Fibroblast of lung (primary cell): ENCODE results near the gene MYL10. TPM values are rescaled to one million over a fixed set of nuclear protein-coding genes. Genes with fewer than 3 reads are reported as not detected.
A peak's percentile ranks its signal among the peaks of the same experiment; 100 is the strongest.

Source experiments
- DNase-seq, 2 donors: peaks; one replicate each; pipeline versions ENCODE4 v3.0.0 to v3.0.0-alpha.2; 2010; ENCODE audit warnings: low read depth in 2 of 2
- H2AFZ ChIP-seq: 2 replicates; pipeline ENCODE4 v1.5.1; 2012; ENCODE audit warnings: low read length, control low read depth, inconsistent platforms
- H3K27ac ChIP-seq: 2 replicates; pipeline ENCODE4 v1.5.1; 2011; ENCODE audit warnings: low read length, control low read depth; ENCODE audit not compliant: insufficient read depth
- H3K27me3 ChIP-seq: 2 replicates; pipeline ENCODE4 v1.5.1; 2011; ENCODE audit warnings: mild to moderate bottlenecking, low read length; ENCODE audit not compliant: control insufficient read depth, insufficient read depth
- H3K36me3 ChIP-seq: 2 replicates; pipeline ENCODE4 v1.5.1; 2011; ENCODE audit warnings: low read length; ENCODE audit not compliant: control insufficient read depth, insufficient read depth
- H3K4me1 ChIP-seq: 2 replicates; pipeline ENCODE4 v1.5.1; 2011; ENCODE audit warnings: low read length; ENCODE audit not compliant: control insufficient read depth, insufficient read depth; ENCODE audit errors: extremely low read depth
- H3K4me2 ChIP-seq: 2 replicates; pipeline ENCODE4 v1.5.1; 2011; ENCODE audit warnings: low read length, control low read depth; ENCODE audit not compliant: insufficient read depth; ENCODE audit errors: extremely low read depth
- H3K4me3 ChIP-seq, 4 experiments: fragments of 200-600 bp in 1 of 4; sonication (generic) in 1 of 4; replicated peaks in 1 of 4; 2 replicates each; pipeline ENCODE4 v1.5.1; 2011 to 2016; ENCODE audit warnings: low read length in 4 of 4, low read depth in 3 of 4, mild to moderate bottlenecking in 3 of 4, control low read depth in 2 of 4, inconsistent platforms in 1 of 4, mixed read lengths in 1 of 4; ENCODE audit not compliant: insufficient read depth in 1 of 4; ENCODE audit errors: control extremely low read depth in 1 of 4
- H3K79me2 ChIP-seq: 2 replicates; pipeline ENCODE4 v1.5.1; 2012; ENCODE audit warnings: mild to moderate bottlenecking, low read length, inconsistent platforms; ENCODE audit not compliant: control insufficient read depth, insufficient read depth
- H3K9ac ChIP-seq: 2 replicates; pipeline ENCODE4 v1.5.1; 2011; ENCODE audit warnings: mild to moderate bottlenecking, low read length, control low read depth; ENCODE audit not compliant: insufficient read depth
- H3K9me3 ChIP-seq: 2 replicates; pipeline ENCODE4 v1.5.1; 2012; ENCODE audit warnings: low read depth, low read length; ENCODE audit not compliant: control insufficient read depth, insufficient read depth
- H4K20me1 ChIP-seq: 2 replicates; pipeline ENCODE4 v1.5.1; 2011; ENCODE audit warnings: low read length; ENCODE audit not compliant: control insufficient read depth, insufficient read depth; ENCODE audit errors: extremely low read depth
- CTCF ChIP-seq, 2 donors: IDR thresholded peaks in 1 of 2; conservative IDR thresholded peaks in 1 of 2; 1 replicate in 1 of 2; 2 replicates in 1 of 2; pipeline ENCODE4 v1.5.1; 2011 to 2012; ENCODE audit warnings: low read length in 2 of 2, control low read depth in 1 of 2, inconsistent platforms in 1 of 2, low read depth in 1 of 2, mild to moderate bottlenecking in 1 of 2
- EZH2 ChIP-seq: IDR thresholded peaks from 2 replicates; pipeline ENCODE4 v1.5.1; 2012; ENCODE audit warnings: low read length, control low read depth, mild to moderate bottlenecking; ENCODE audit errors: missing control alignments
- polyA minus RNA-seq: library from RNA; depleted of rRNA, polyadenylated mRNA; stranded (reverse); fragments of >200 nt; gene quantifications from 2 replicates; pipeline ENCODE4 v1.2.3, GENCODE V29; 2011; ENCODE audit warnings: low replicate concordance
- polyA plus RNA-seq, 2 donors: library from polyadenylated mRNA; depleted of rRNA in 1 of 2; stranded (reverse) in 1 of 2; unstranded in 1 of 2; fragments of >200 nt; gene quantifications; 2 replicates each; pipeline ENCODE4 v1.2.1, GENCODE V29; 2011 to 2012; ENCODE audit warnings: missing spikeins in 1 of 2
- total RNA-seq: library from RNA; depleted of rRNA; stranded (reverse); fragments of >200 nt; gene quantifications from 2 replicates; pipeline ENCODE4 v1.2.1, GENCODE V29; 2014

MYL10 gene
- not detected in 2 replicates for total RNA-seq
- polyA plus RNA-seq = not detected in 2 replicates
- not detected in 2 replicates for polyA plus RNA-seq (2012)
- polyA minus RNA-seq = not detected in 2 replicates

- Histone ChIP-seq H3K9ac (no peak within 1 kb of the TSS), H3K4me1 (no peaks in the 10 kb centered on the region), H3K4me2 (no peak within 1 kb of the TSS), H3K27me3 (no peaks in the 10 kb centered on the region), H3K79me2 (no peaks in the 10 kb centered on the region), H3K36me3 (no peaks in the 10 kb centered on the region), H3K27ac (no peak within 1 kb of the TSS), H4K20me1 (no peaks in the 10 kb centered on the region), H3K4me3 (no peak within 1 kb of the TSS), H2AFZ (no peak within 1 kb of the TSS), H3K9me3 (no peaks in the 10 kb centered on the region)
- TF ChIP-seq CTCF (conservative IDR thresholded peaks at IDR 0.05 in 1 of 2, IDR thresholded peaks at IDR 0.05 in 1 of 2; ENCODE audit: low read depth in 1 of 2, low read length in 2 of 2) (no peak), EZH2 (no peak)
- no peak for DNase-seq
Measured at GRCh38 chr7:101629171-101629570, at the start of gene MYL10. TSS of gene MYL10 (minus strand) at chr7:101629296. CDS start at chr7:101629118, 178 bp downstream.

DNA sequence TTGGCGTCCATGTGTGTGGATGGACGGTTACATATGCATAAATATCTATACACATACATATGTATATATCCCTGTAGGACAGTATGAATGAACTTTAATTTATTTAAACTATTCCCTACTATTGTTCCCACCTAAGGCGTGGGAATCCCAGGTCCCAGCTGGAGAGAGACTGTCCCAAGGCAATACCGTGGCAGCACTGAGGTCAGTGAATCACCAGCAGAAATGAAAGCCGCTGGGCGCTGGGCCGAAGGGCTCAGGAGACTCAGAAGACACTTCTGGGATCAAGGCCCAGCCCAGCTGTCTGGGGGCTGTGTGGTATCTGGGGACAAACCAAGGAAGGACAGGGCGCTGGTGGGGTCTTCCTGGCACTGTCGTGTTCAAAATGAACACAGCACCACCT, 49.6 kb upstream of the MYL10 start:
- H3K27me3 ChIP-seq = no peaks in the 10 kb centered on the region
- peak; percentile 21 to 84 for DNase-seq
- H3K4me1 ChIP-seq = peaks cover 13% of the 10 kb centered on the region
- no peak overlapping the region for H3K27ac ChIP-seq
- H2AFZ ChIP-seq = no peak overlapping the region
- TF ChIP-seq EZH2 (no peak), CTCF (conservative IDR thresholded peaks at IDR 0.05 in 1 of 2, IDR thresholded peaks at IDR 0.05 in 1 of 2; ENCODE audit: low read depth in 1 of 2, low read length in 2 of 2) (no peak)
- no peaks in the 10 kb centered on the region for H3K9me3 ChIP-seq
- H3K9ac ChIP-seq = no peak overlapping the region
- H3K4me3 ChIP-seq = no peak overlapping the region
- no peaks in the 10 kb centered on the region for H4K20me1 ChIP-seq
- no peaks in the 10 kb centered on the region for H3K79me2 ChIP-seq
- no peak overlapping the region for H3K4me2 ChIP-seq
- H3K36me3 ChIP-seq = no peaks in the 10 kb centered on the region

- peaks cover 13% of the 10 kb centered on the region for H3K4me1 ChIP-seq
- no peak overlapping the region for H3K4me3 ChIP-seq
- peak in 1 of 2 donors; percentile 52 for DNase-seq
- H3K27ac ChIP-seq = no peak overlapping the region
- no peaks in the 10 kb centered on the region for H3K36me3 ChIP-seq
- no peaks in the 10 kb centered on the region for H3K27me3 ChIP-seq
- no peak overlapping the region for H3K4me2 ChIP-seq
- H3K9me3 ChIP-seq = no peaks in the 10 kb centered on the region
- H4K20me1 ChIP-seq = no peaks in the 10 kb centered on the region
- H3K9ac ChIP-seq = no peak overlapping the region
- no peak for TF ChIP-seq CTCF (conservative IDR thresholded peaks at IDR 0.05 in 1 of 2, IDR thresholded peaks at IDR 0.05 in 1 of 2; ENCODE audit: low read depth in 1 of 2, low read length in 2 of 2)
- TF ChIP-seq EZH2 = no peak
- H3K79me2 ChIP-seq = no peaks in the 10 kb centered on the region
- H2AFZ ChIP-seq = no peak overlapping the region
Measured at GRCh38 chr7:101677797-101678479, 48.8 kb upstream of the MYL10 start.
